Activated effector memory CD4-positive, alpha-beta T cell treated with Interleukin-2 at 50 U/mL for 16 hours (primary cell): ENCODE results near the gene F12.
A peak's percentile ranks its signal among the peaks of the same experiment; 100 is the strongest.

Experiments
- DNase-seq: peaks from one replicate; pipeline ENCODE4 v3.0.0-alpha.2; 2020

F12 gene

GRCh38 chr5:177410575-177410974 lies 1.2 kb upstream of the F12 start:
- DNase-seq, result no peak

- no peak for DNase-seq
Measured at GRCh38 chr5:177405805-177406204, 3.6 kb downstream of the F12 start.

- no peak for DNase-seq
Measured at GRCh38 chr5:177405312-177405711, 4.1 kb downstream of the F12 start.

- no peak for DNase-seq
Measured at GRCh38 chr5:177404641-177405179, 4.7 kb downstream of the F12 start.

- peak; percentile 79 for DNase-seq
Measured at GRCh38 chr5:177403792-177404640, 5.3 kb downstream of the F12 start.

GRCh38 chr5:177403102-177403791 lies 6.1 kb downstream of the F12 start:
- DNase-seq, result peak; percentile 44

- peak; percentile 65 for DNase-seq
Measured at GRCh38 chr5:177402271-177403043, 6.9 kb downstream of the F12 start.

- DNase-seq, result no peak
Measured at GRCh38 chr5:177399997-177400868, 9.1 kb downstream of the F12 start, which contains the start of gene PFN3. Gene PFN3, minus strand, starts transcription at chr5:177400661. Its CDS starts 85 bp downstream, at chr5:177400576.

- DNase-seq, result no peak
Measured at GRCh38 chr5:177397875-177398390, 11.4 kb downstream of the F12 start.

GRCh38 chr5:177396807-177397206 lies 12.6 kb downstream of the F12 start:
- no peak for DNase-seq

- no peak for DNase-seq
Measured at GRCh38 chr5:177396078-177396477, 13.3 kb downstream of the F12 start.

- DNase-seq, result no peak
Measured at GRCh38 chr5:177393990-177394389, 15.4 kb downstream of the F12 start.

- no peak for DNase-seq
Measured at GRCh38 chr5:177393206-177393765, 16.1 kb downstream of the F12 start.

GRCh38 chr5:177392765-177393164 lies 16.6 kb downstream of the F12 start:
- no peak for DNase-seq

GRCh38 chr5:177390363-177391300 lies 18.7 kb downstream of the F12 start:
- DNase-seq, result peak; percentile 78

GRCh38 chr5:177389241-177390169 lies 19.9 kb downstream of the F12 start:
- peak; percentile 55 for DNase-seq

GRCh38 chr5:177388521-177389052 lies 20.8 kb downstream of the F12 start:
- no peak for DNase-seq

- DNase-seq, result no peak
Measured at GRCh38 chr5:177387405-177387804, 22.0 kb downstream of the F12 start.

- DNase-seq, result no peak
Measured at GRCh38 chr5:177386542-177386941, 22.8 kb downstream of the F12 start.
